Measurements from ENCODE around the gene DLGAP1. TPM values are rescaled to one million over a fixed set of nuclear protein-coding genes. Genes with fewer than 3 reads are reported as not detected.

Gene DLGAP1
- total RNA-seq, 1 experiment from 2014 or later: 0.46 TPM

DNA sequence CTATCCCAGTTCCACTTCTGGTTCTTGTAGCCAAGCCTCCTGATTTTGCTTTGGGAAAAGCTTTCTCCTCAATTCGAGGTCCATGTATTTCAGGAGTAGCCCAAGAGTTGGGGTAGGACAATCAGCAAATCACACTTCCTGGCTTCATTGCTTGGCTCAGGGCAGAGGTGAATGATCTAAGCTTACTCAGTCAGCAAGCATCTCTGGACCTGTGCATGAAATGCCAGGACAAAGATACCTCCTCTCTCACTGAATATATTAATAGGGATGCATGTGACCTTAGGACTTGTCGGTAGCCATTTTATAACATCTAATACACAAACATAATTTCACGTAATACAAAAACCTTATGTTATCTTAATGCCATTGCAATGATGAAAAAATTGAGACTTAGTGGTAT is 632.0 kb downstream of the DLGAP1 start:
- DNase-seq (ENCODE audit: low read depth): no peak

DNA sequence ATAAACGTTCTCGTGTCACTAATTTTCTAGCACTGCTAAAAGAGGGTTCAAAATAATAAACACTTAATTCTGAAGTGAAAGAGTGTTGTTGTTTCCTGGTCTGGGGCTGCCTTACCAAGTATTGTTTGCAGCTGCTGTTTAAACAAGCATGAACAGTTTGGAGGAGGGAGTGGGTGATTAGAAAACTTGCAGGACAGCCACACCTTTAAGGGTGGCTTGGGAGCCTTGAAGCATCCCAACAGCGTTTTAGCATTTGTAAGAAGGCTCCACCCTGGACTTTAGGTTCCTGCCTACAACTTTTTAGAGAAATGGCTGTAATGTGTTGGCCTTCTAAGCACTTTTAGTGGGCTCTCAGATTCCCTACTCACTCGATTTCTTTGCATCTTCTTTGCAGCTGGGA is 633.6 kb downstream of the DLGAP1 start:
- no peak for DNase-seq (ENCODE audit: low read depth)

DNA sequence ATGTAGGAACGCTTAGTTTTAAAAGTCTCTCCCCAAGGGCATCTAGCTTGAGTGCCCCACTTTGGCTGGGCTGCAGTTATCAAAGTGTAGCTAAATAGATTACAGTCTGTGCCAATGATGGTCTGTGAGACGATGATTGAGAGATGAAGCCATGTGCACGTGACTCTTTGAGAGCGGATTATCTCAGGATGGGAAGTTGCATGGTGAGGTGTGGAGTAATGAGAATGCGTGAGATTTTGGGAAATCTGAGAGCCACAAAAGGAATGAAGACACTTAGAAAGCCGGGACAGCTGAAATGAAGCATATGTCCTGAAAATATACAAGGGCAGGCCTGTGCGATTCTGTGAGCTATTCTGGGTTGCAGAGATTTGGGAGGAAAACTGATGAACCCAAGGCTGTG is 635.1 kb downstream of the DLGAP1 start:
- DNase-seq (ENCODE audit: low read depth): no peak

DNA sequence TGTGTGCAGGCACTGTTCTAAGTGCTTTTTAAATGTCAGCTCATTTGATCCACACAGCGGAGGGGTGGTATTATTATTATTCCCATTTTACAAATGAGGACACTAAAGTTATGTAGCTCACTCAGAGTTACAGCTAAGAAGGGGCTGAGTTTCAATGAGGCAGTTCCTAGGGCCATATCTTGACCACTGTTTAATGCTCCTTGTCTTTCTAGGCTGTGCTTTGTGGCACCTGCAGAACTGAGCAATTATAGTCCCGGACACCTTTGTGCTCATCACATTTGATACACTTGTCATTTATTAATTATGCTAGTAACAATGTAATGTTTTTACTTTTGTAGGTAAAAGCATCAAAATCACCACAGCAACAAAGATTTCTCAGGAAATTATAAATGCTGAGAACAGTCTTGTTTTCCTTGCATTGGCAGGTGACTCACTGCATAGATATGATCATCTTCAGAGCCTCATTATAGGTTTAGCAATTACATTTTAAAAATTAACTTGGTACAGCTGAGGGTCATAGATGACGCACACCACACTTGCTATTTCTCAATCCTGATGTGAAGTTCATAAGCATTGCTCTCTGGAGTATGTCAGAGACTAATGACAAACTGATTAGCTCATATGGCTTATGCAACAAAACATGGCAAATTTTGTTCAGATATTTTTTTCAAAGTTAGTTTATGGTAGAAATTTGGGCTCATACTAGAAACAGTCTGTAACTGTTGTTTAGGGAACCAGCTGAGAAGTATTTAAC is 638.3 kb downstream of the DLGAP1 start:
- peak; percentile 74 for DNase-seq (ENCODE audit: low read depth)

DNA sequence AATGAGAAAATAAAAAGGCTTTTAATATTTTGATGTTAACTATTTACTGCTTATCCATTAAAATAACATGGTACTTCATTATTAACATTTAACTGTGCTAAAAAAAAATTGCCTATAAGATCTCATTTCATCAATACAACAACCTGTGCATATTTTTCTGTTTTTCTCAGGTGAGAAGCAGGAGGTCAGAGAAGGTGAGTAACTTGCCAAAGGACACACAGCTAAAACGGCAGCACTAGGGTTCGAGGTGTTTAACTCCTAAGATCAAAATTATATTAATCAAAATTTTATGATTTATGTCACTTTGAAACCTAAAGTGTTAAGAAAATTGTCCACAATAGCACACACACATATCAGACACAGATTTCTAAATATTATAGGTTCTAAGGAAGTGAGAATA is 639.1 kb downstream of the DLGAP1 start:
- no peak for DNase-seq (ENCODE audit: low read depth)

DNA sequence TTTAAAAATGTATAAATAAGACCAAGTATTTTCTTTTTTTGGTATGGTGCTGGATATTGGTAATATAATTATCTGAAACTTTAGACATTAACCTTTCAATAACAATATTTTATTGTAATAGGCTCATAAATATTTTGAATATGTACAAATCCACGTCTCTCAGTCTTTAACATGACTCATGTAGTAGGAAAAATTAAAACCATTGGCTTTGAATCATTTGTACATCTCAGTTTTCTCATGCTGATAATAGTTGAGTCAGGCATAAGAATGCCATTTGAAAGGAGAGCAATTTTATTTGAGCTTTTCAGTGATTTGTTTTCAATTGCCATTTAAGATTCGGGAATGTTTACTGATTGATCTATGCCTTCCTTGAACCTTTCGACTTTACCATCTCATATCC is 640.3 kb downstream of the DLGAP1 start:
- DNase-seq (ENCODE audit: low read depth): peak; percentile 8

DNA sequence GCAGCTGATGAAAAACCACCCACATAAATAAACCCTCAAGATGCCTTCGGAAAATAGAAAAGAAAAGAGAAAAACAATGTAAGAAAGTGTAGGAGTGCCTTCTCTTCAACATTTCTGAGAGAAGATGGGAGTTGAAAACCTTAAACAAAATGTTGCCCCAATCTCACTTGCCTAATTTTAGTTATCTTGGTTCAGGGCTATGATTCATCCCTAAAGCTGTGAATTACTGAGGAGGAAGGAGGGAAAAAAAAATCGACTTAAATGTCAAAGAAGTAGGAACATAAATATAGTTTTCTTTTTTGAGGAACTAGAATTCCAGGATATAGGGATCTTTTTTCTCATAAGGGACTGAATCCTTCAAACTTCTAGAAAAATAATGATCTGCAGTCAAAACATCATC is 644.8 kb downstream of the DLGAP1 start:
- DNase-seq (ENCODE audit: low read depth): no peak

DNA sequence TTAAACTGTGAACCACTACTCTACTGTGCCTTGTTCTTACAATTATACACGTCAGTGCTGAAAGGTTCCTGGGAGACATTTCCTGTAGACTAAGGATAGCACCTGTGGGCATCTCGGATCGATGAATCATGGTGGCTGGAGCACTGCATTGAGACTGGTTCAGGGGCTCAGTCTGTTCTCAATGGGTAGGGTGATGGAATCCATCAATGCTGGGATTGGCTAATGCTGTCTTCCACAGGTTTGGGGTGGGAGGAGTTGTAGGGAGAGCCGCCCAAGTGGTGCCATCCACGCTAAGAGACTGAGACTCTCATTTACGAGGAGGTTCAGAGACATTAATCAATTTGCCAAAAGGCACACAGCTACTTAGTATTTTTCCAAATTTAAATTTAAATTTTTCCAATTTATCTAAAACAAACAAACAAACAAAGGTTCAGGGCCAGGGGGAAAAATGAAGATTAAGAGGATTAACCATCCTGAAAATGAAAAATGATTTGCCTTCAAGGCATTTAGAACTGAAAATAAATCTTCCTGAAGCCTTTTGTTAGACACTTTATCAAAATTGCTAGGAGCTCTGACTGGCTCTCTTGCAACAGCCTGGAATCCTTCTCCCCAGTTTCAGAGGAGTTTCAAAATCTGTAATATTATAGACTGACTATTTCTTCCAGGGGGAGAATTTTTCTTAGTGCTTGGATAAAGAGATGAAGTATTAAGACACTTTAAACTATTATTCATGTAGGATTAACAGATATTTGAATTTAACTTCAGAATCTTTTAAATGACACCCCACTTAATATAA is 645.9 kb downstream of the DLGAP1 start:
- no peak for DNase-seq (ENCODE audit: low read depth)

DNA sequence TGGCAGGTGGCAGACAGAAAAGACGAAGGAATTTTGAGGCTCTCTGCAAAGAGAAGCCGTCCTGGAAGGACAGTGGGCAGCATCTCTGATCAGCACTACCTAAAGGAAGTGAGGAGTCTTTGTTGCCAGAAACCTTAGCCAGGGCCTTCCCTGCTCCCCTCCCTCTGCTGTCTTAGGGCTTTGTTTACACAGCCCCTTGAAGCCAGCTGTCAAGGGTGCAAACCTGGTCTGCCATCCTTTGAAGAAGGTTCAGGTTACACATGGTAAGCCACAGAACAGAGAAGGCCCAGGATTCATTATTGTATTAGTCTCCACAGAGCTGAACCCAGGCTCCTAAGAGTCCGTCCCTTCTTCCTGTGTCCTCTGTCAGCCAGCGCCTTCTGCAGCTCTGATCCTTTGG is 648.5 kb downstream of the DLGAP1 start:
- DNase-seq (ENCODE audit: low read depth): no peak

DNA sequence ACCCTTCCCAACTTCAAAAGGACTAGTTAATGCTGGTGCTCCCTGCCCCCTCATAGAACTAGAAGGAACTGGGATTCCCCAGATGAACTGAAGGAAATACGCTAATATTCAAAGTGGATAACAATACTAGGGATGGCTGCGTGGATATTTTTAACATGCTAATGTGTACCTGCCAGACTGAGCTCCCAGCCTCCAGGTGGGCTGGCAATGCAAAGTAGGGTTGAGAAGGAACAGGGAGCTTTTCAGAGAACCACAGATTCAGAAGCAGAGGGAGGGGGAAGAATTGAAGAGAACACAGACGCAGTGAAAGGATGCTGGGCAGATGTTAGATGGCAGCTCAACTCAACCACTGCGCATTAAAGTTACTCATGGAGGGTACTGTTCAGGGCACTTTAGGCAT is 650.8 kb downstream of the DLGAP1 start:
- no peak for DNase-seq (ENCODE audit: low read depth)

DNA sequence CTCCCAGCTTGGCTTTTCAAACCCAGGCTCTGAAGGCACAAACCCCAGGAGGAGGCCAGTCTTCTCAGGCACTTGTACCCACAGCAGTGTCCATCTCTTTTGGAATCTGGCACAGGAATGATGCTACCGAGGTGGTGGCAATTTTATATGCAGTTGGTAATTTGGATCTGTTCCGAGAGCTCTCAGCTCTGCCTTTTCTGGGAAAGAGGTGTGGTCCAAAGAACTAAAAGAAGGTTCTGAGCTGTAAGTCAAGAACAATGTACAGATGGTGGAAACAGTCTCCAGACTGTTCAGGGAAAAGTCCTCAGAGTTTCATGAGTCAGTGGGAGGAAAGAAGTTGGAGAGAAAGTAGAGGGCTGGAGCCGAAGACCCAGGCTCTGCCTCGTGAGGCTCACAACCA is 651.8 kb downstream of the DLGAP1 start:
- no peak for DNase-seq (ENCODE audit: low read depth)

DNA sequence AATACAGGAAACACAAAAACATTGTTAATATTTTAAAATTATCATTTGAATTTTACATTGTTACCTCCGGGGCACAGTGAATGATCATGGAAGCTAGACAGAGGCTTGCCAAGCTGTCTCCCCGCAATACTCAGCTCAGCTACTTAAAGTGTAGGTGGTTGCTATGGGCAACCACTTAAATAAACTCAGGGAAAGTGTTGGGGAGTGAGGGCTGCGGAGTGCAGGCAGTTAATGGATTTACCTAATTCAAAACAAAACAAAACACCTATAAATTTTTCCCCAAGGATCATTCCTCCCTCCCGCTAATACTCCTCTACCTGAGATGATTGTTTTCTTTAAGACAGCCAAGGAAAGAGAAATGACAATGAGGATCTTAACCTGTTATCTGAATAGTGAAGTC is 655.6 kb downstream of the DLGAP1 start:
- no peak for DNase-seq (ENCODE audit: low read depth)

DNA sequence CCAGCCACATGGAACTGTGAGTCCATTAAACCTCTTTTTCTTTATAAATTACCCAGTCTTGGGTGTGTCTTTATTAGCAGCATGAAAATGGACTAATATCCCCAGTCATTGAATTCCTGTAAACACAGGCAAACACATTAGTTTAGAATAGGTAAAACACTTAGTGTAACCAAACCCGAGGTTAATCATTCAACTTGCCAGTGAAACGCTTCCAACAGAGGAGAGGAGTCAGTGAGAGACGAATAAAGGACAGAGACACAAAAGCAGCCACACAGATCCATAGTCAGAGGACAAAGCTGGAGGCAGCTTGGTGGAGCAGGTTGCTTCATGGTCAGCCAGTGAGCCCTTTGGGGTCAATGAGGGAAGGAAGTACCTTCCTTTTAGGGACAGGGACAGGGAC is 657.1 kb downstream of the DLGAP1 start:
- DNase-seq (ENCODE audit: low read depth): no peak

DNA sequence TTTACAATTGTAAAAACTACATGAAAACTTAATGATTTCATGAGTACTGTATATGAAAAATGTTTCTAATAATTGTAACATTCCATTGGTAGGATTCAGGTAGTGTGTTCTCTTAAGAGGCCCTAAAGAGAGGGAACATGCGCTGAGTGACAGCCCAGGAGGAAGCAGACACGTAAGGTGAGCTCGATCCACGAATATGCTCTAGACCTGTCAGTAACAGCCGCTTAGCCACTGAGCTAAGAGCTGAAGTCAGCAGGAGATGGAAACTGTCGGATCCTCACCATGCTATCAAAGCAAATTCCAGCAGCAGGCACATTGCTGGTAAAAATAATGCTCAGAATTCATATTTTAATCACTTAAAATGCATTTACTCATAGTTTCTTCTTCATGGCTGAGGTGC is 658.7 kb downstream of the DLGAP1 start:
- DNase-seq (ENCODE audit: low read depth): no peak

DNA sequence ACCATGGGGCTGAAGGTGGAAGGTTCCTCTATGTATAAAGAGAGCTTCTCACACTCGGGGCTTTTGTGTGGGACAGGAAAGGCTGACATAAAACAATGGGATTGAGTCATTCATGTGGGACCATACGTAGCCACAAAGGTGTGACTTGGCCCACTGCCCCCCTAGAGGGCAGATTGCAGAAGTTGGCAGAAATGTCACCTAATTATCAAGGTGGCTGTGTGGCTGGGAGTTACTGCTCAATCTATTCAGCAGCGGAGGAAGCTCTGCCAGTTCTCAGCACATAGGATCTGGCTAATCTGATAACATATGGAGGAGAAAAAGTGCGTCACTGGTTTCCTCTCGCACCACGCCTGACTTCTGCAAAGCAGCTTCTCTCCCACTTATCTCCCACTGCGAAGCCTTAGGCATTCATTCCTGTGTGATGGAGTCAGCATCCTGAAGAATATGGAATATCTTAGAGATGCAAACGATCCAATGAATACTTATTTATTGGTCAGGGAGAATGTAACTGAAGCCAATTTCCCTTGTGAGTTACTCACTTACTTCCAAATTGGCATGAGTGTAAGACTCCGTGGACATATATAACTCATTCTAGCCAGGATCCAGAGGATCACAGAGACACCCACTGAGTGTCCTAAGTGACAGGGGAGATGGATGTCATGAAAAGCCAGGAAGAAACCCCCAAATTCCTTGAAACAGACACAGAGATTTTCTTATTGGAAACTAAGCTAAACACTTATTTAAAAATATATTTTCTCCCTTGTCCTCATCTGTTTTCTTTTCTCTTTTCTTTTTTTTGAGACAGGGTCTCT is 660.4 kb downstream of the DLGAP1 start:
- no peak for DNase-seq (ENCODE audit: low read depth)

DNA sequence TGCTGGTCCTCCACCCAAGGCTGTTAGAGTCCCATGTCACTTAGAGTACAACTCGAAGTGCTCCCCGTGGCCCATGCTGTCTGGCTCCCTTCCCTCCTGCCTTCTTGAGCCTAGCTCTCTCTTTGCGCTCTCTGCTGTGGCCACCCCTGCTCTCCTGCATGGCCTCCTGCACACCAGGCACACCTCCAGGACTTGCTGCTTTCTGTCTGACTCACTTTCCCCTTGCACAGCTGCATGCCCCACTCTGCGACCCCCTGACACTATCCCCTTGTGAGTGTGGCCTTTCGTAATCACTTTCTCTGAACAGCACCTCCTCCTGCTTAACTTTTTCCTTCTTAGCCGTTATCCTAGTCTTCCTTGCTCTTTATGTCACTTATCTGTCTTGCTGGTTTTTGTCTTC is 661.6 kb downstream of the DLGAP1 start:
- DNase-seq (ENCODE audit: low read depth): no peak

DNA sequence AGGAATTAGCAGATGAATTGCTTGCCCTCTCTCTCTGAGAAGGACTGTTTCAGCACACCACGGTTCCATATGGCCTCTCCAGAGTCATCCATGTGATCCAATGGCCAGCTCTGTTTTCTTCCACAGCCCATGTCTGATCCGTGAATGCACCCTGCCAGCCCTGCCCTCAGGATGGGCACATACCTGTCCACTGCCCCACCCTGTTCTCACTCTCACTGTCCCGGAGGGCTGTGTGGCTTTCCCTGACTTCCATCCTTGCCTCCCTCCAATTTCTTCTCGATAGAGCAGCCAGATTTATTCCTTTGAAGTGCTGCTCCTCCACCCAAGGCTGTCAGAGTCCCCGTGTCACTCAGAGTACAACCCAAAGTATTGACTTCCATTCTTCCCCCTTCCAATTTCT is 662.0 kb downstream of the DLGAP1 start:
- no peak for DNase-seq (ENCODE audit: low read depth)

DNA sequence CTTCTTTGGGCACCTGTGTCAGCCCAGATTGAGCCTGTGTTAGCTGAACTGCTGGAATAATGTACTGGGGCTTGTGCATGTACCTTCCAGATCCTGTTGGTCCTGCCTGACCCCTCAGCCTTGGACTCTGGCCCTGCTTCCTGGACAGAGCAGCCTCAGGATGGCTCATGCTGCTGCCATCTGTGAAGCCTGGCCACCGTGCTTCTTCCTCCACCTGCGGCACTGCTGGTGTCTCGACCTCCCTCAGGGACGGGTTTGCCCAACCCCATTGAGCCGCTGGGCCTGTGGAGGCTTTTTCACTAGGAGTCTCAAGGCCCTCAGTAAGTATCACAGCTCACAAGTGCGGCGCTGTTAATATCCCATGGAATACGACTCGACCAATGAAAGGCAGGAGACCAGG is 662.4 kb downstream of the DLGAP1 start:
- no peak for DNase-seq (ENCODE audit: low read depth)

DNA sequence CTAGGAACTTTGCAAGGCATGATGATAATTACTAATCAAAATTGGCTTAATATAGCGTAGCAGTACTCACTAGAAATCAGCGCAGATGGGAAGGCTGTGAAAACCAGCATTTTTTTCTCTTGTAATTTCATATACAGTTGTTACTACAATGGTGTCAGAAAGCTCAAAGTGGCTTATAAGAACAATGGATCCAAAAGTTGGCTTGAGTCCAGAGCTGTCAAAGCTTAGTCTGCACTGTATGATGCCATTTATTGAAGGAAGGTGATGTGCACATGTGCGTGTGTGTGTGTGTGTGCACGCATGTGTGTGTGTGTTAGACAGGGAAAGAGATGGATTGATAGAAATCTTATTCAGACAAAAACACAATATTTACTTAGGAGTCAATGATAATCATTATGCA is 663.9 kb downstream of the DLGAP1 start:
- no peak for DNase-seq (ENCODE audit: low read depth)

DNA sequence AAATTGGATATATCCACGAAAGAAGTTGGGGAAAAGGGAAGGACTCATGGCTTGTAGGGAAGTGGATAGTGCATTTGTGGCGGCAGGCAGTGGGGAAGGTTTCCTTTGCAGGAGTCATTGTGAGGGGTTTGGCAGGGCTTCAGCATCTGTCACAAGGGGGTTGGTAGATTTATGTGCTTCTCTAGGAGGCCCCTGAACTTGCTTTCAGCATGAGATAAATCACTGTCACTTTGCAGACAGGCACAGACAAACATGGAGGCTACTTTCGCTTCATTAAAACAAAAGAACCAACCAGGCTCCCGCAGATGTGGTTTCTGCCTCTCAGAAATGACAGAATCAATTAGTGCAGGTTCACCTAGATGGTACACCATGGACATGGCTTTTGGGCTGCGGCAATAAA is 664.4 kb downstream of the DLGAP1 start:
- no peak for DNase-seq (ENCODE audit: low read depth)

DNA sequence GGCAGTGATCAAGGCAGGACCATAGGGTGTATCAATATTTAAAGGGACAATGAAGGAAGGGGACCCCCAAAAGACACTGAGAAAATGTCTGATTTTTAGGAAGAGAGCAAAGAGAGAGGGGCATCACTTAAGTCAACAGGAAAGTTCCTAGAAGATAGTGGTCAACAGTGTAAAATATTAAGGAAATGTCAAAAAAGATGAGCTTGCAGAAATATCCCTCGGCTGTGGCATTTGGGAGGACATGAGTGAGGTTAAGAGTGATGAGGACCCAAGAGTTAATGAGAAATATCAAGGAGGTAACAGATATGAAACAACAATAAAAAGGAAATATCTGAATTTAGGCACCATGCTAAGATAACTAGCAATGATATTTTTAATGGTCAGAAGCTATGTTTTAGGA is 665.6 kb downstream of the DLGAP1 start:
- no peak for DNase-seq (ENCODE audit: low read depth)

DNA sequence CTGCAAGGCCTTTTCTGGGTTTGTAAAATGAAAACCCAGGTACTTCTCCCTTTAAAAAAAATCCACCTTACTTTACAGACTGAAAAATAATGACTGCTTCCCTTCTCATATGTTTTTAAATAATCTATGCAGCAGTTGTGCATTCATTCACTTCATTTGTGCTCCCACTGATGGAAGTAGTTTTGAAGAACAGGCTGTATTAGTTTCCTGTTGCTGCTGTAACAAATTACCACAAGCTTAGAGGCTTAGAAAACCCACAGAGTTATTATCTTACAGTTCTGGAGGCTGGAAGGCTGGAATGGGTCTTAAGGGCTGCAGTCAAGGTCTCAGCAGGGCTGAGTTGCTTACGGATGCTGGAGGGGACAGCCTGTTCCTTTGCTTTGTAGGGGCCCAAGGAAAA is 670.2 kb downstream of the DLGAP1 start:
- DNase-seq (ENCODE audit: low read depth): no peak

Data from LHCN-M2 (cell line).